ENCODE data around the gene ORMDL1. TPM values are rescaled to one million over a fixed set of nuclear protein-coding genes. Genes with fewer than 3 reads are reported as not detected.
A peak's percentile ranks its signal among the peaks of the same experiment; 100 is the strongest.

Gene ORMDL1
- total and polyA plus RNA-seq, 4 donors = 22.1 to 64.9 (median 34.2) TPM

DNA sequence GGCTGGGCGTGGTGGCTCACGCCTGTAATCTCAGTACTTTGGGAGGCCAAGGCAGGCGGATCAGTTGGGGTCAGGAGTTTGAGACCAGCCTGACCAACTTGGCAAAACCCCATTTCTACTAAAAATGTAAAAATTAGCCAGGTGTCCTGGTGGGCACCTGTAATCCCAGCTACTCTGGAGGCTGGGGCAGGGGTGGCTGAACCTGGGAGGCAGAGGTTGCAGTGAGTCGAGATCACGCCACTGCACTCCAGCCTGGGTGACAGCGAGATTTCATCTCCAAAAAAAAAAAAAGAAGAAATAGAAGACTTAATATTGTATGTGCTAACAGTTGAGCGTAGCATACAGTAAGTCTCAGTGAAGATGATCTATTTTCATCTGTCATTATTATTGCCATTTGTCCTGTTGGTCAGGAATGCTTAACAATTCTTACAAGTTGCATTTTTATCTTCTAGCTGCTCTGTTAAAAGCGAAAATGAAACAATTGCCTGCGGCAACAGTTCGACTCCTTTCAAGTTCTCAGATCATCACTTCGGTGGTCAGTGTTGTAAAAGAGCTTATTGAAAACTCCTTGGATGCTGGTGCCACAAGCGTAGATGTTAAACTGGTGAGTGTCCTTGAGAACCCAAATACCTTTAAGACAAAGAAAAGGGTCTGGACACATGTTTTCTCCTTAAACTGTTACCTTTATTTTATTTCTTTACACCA is 7.4 kb upstream of the ORMDL1 start (continued):
- no peak for TF ChIP-seq GABPA (IDR thresholded peaks at IDR 0.05 in 1 of 2, conservative IDR thresholded peaks at IDR 0.05 in 1 of 2)
- no peak for TF ChIP-seq RAD21 (IDR thresholded peaks at IDR 0.05)

DNA sequence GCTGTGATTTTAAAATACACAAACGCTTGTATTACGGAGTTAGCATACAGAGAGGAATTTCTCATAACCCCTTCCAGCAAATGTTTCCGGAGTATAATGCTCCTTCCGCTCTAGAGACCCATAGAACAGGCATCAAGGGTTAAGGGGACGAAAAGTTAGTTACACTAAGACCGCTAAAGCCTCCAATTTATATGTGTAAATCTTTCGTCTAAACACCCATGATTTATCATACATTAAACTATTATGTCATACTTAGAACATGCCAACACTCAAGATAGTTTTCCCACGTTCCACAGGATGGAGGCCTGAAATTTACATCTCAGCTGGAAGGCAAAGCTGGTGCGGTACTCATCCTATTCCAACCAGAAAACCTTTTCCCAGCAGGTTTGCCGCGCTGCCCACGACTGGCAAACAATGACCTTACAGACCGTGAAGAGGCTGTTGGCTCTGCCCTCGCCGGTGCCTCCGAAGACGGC is 650 bp downstream of the ORMDL1 start:
- Histone ChIP-seq H3K36me3 (ENCODE audit: control insufficient read depth in 4 of 4, insufficient read depth in 3 of 4, low read depth in 1 of 4, low read length in 3 of 4) (peaks cover 0 to 11% (median 4%) of the 10 kb centered on the region in 4 donors), H3K4me3 (ENCODE audit: low read depth in 1 of 3, low read length in 3 of 3) (peak overlapping the region; percentile 87 to 97 (median 88)), H3K4me1 (ENCODE audit: control insufficient read depth in 4 of 4, insufficient read depth in 4 of 4, low read length in 3 of 4) (peaks cover 3 to 23% (median 9%) of the 10 kb centered on the region in 4 donors), H3K27me3 (ENCODE audit: control insufficient read depth in 4 of 4, insufficient read depth in 4 of 4, low read length in 3 of 4) (no peaks in the 10 kb centered on the region), H3K27ac (ENCODE audit: low read depth in 1 of 2, low read length in 2 of 2) (peak overlapping the region; percentile 83 to 98), H3K9me3 (ENCODE audit: control insufficient read depth in 4 of 4, low read length in 3 of 4) (no peaks in the 10 kb centered on the region), H3K9ac (ENCODE audit: low read depth in 1 of 2, low read length in 2 of 2) (peak overlapping the region; percentile 86 to 97)
- TF ChIP-seq RAD21 (IDR thresholded peaks at IDR 0.05) (peak in 1 of 2 donors; percentile 4), GABPA (IDR thresholded peaks at IDR 0.05 in 1 of 2, conservative IDR thresholded peaks at IDR 0.05 in 1 of 2) (peak; percentile 73 to 82)
- TF ChIP-seq, protein P1, sequence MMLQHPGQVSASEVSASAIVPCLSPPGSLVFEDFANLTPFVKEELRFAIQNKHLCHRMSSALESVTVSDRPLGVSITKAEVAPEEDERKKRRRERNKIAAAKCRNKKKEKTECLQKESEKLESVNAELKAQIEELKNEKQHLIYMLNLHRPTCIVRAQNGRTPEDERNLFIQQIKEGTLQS (IDR thresholded peaks at IDR 0.05) = no peak
- under 1% methylated on average over 17 of the region's 17 CpGs for WGBS
- DNase-seq (ENCODE audit: low spot score) = no peak

DNA sequence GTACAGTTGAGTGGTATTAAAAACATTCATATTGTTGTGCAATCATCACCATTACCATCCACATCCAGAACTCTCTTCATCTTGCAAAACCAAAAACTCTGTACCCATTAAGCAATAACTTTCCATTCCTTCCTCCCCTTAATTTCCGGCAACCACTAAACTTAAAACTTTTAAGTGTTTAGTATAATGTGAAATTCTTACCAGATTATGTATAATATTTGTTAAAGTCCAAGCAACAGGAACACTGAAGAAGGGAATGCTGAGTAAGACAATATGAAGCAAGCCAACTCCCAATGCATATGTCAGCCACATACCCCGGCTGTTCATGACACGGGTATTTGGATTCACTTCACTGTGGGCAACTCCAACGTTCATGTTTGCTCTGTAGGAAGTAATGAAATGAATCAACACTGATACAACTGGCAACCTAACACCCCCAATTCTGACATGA is 1.9 kb downstream of the ORMDL1 start:
- H3K27me3 ChIP-seq (ENCODE audit: control insufficient read depth in 4 of 4, insufficient read depth in 4 of 4, low read length in 3 of 4) = no peaks in the 10 kb centered on the region
- peaks cover 3 to 23% (median 9%) of the 10 kb centered on the region in 4 donors for H3K4me1 ChIP-seq (ENCODE audit: control insufficient read depth in 4 of 4, insufficient read depth in 4 of 4, low read length in 3 of 4)
- no peak for DNase-seq (ENCODE audit: low spot score)
- H3K27ac ChIP-seq (ENCODE audit: low read depth in 1 of 2, low read length in 2 of 2) = peak overlapping the region in 1 of 2 donors; percentile 98
- H3K9ac ChIP-seq (ENCODE audit: low read depth in 1 of 2, low read length in 2 of 2) = no peak overlapping the region
- WGBS = 53% methylated on average over 4 of the region's 4 CpGs
- H3K9me3 ChIP-seq (ENCODE audit: control insufficient read depth in 4 of 4, low read length in 3 of 4) = no peaks in the 10 kb centered on the region
- H3K36me3 ChIP-seq (ENCODE audit: control insufficient read depth in 4 of 4, insufficient read depth in 3 of 4, low read depth in 1 of 4, low read length in 3 of 4) = peaks cover 1 to 17% (median 5%) of the 10 kb centered on the region in 4 donors
- H3K4me3 ChIP-seq (ENCODE audit: low read depth in 1 of 3, low read length in 3 of 3) = no peak overlapping the region
- TF ChIP-seq, protein P2, sequence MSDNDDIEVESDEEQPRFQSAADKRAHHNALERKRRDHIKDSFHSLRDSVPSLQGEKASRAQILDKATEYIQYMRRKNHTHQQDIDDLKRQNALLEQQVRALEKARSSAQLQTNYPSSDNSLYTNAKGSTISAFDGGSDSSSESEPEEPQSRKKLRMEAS (IDR thresholded peaks at IDR 0.05) = no peak
- TF ChIP-seq RXRA (IDR thresholded peaks at IDR 0.05) = no peak
- no peak for TF ChIP-seq TAF1 (conservative IDR thresholded peaks at IDR 0.05)
- TF ChIP-seq, protein P1 (IDR thresholded peaks at IDR 0.05) = no peak
- TF ChIP-seq, protein P3, sequence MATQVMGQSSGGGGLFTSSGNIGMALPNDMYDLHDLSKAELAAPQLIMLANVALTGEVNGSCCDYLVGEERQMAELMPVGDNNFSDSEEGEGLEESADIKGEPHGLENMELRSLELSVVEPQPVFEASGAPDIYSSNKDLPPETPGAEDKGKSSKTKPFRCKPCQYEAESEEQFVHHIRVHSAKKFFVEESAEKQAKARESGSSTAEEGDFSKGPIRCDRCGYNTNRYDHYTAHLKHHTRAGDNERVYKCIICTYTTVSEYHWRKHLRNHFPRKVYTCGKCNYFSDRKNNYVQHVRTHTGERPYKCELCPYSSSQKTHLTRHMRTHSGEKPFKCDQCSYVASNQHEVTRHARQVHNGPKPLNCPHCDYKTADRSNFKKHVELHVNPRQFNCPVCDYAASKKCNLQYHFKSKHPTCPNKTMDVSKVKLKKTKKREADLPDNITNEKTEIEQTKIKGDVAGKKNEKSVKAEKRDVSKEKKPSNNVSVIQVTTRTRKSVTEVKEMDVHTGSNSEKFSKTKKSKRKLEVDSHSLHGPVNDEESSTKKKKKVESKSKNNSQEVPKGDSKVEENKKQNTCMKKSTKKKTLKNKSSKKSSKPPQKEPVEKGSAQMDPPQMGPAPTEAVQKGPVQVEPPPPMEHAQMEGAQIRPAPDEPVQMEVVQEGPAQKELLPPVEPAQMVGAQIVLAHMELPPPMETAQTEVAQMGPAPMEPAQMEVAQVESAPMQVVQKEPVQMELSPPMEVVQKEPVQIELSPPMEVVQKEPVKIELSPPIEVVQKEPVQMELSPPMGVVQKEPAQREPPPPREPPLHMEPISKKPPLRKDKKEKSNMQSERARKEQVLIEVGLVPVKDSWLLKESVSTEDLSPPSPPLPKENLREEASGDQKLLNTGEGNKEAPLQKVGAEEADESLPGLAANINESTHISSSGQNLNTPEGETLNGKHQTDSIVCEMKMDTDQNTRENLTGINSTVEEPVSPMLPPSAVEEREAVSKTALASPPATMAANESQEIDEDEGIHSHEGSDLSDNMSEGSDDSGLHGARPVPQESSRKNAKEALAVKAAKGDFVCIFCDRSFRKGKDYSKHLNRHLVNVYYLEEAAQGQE (IDR thresholded peaks at IDR 0.05) = no peak
- TF ChIP-seq SP1 (IDR thresholded peaks at IDR 0.05) = no peak
- no peak for TF ChIP-seq FOXA1 (IDR thresholded peaks at IDR 0.05)
- TF ChIP-seq, protein P4, sequence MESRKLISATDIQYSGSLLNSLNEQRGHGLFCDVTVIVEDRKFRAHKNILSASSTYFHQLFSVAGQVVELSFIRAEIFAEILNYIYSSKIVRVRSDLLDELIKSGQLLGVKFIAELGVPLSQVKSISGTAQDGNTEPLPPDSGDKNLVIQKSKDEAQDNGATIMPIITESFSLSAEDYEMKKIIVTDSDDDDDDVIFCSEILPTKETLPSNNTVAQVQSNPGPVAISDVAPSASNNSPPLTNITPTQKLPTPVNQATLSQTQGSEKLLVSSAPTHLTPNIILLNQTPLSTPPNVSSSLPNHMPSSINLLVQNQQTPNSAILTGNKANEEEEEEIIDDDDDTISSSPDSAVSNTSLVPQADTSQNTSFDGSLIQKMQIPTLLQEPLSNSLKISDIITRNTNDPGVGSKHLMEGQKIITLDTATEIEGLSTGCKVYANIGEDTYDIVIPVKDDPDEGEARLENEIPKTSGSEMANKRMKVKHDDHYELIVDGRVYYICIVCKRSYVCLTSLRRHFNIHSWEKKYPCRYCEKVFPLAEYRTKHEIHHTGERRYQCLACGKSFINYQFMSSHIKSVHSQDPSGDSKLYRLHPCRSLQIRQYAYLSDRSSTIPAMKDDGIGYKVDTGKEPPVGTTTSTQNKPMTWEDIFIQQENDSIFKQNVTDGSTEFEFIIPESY (IDR thresholded peaks at IDR 0.05) = no peak
- no peak for TF ChIP-seq EGR1 (IDR thresholded peaks at IDR 0.05; ENCODE audit: low read depth in 2 of 2)
- TF ChIP-seq NR2F2 (IDR thresholded peaks at IDR 0.05) = no peak
- TF ChIP-seq HNF4A (conservative IDR thresholded peaks at IDR 0.05) = no peak
- TF ChIP-seq, protein P5, sequence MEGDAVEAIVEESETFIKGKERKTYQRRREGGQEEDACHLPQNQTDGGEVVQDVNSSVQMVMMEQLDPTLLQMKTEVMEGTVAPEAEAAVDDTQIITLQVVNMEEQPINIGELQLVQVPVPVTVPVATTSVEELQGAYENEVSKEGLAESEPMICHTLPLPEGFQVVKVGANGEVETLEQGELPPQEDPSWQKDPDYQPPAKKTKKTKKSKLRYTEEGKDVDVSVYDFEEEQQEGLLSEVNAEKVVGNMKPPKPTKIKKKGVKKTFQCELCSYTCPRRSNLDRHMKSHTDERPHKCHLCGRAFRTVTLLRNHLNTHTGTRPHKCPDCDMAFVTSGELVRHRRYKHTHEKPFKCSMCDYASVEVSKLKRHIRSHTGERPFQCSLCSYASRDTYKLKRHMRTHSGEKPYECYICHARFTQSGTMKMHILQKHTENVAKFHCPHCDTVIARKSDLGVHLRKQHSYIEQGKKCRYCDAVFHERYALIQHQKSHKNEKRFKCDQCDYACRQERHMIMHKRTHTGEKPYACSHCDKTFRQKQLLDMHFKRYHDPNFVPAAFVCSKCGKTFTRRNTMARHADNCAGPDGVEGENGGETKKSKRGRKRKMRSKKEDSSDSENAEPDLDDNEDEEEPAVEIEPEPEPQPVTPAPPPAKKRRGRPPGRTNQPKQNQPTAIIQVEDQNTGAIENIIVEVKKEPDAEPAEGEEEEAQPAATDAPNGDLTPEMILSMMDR (IDR thresholded peaks at IDR 0.05; ENCODE audit: low read depth, low read length, missing input control) = no peak
- no peak for TF ChIP-seq JUND (IDR thresholded peaks at IDR 0.05)
- no peak for TF ChIP-seq FOXA2 (IDR thresholded peaks at IDR 0.05)
- no peak for TF ChIP-seq HNF4G (IDR thresholded peaks at IDR 0.05)
- no peak for TF ChIP-seq GABPA (IDR thresholded peaks at IDR 0.05 in 1 of 2, conservative IDR thresholded peaks at IDR 0.05 in 1 of 2)
- TF ChIP-seq YY1 (IDR thresholded peaks at IDR 0.05) = no peak
